Sigmoid colon (tissue), 4 donors: ENCODE data around the gene MACROD2.

Experiments used
- POLR2A ChIP-seq, 2 donors: fragments of 450-650 bp; IDR thresholded peaks; one replicate each; pipeline ENCODE4 v1.6.1; 2016; ENCODE audit warnings: antibody characterized with exemption in 2 of 2, mild to moderate bottlenecking in 2 of 2, moderate library complexity in 2 of 2
- POLR2AphosphoS5 ChIP-seq, 4 donors: sonication (generic); formaldehyde crosslinking; IDR thresholded peaks; one replicate each; pipeline ENCODE4 v1.6.1; 2017; ENCODE audit warnings: antibody characterized with exemption in 4 of 4
- TF ChIP-seq, protein P1 (sequence below), 4 experiments: fragments of 450-650 bp in 3 of 4; fragments of 200-600 bp in 1 of 4; IDR thresholded peaks; one replicate each; pipeline ENCODE4 v1.5.1; 2016 to 2019; ENCODE audit warnings: antibody characterized with exemption in 4 of 4, mild to moderate bottlenecking in 3 of 4, moderate library complexity in 2 of 4

- TF ChIP-seq POLR2A (IDR thresholded peaks at IDR 0.05) (no peak), POLR2AphosphoS5 (IDR thresholded peaks at IDR 0.05) (no peak)
- TF ChIP-seq, protein P1, sequence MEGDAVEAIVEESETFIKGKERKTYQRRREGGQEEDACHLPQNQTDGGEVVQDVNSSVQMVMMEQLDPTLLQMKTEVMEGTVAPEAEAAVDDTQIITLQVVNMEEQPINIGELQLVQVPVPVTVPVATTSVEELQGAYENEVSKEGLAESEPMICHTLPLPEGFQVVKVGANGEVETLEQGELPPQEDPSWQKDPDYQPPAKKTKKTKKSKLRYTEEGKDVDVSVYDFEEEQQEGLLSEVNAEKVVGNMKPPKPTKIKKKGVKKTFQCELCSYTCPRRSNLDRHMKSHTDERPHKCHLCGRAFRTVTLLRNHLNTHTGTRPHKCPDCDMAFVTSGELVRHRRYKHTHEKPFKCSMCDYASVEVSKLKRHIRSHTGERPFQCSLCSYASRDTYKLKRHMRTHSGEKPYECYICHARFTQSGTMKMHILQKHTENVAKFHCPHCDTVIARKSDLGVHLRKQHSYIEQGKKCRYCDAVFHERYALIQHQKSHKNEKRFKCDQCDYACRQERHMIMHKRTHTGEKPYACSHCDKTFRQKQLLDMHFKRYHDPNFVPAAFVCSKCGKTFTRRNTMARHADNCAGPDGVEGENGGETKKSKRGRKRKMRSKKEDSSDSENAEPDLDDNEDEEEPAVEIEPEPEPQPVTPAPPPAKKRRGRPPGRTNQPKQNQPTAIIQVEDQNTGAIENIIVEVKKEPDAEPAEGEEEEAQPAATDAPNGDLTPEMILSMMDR (IDR thresholded peaks at IDR 0.05): no peak
These were observed 1644.5 kb downstream of the MACROD2 start for GRCh38 chr20:15639839-15640238.
